Measurements from ENCODE around the gene MGST2.

DNA sequence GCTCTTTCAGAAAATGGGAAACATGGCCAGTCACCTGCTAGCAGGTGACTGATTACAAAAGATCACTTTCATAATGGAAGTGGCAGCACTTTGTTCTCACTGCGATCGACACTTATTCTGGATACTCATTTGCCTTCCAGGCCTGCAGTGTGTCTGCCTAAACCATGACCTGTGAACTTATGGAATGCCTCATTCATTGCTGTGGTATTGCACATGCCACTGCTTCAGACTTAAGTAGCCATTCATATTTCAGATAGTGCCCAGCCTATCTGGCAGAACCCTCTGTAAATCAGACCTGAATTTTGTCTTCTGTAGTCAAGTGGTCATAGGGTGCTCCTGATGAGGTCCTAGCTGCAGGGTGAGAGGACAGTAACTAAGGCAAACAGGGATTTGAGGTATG, 23.3 kb upstream of the MGST2 start:
- TF ChIP-seq CTCF (IDR thresholded peaks at IDR 0.05; ENCODE audit: insufficient read depth, low read depth, low read length) (no peak), EZH2 (IDR thresholded peaks at IDR 0.05; ENCODE audit: insufficient read depth, low read length) (no peak)
